Measurements from ENCODE around the gene COG2.

COG2 gene

DNA sequence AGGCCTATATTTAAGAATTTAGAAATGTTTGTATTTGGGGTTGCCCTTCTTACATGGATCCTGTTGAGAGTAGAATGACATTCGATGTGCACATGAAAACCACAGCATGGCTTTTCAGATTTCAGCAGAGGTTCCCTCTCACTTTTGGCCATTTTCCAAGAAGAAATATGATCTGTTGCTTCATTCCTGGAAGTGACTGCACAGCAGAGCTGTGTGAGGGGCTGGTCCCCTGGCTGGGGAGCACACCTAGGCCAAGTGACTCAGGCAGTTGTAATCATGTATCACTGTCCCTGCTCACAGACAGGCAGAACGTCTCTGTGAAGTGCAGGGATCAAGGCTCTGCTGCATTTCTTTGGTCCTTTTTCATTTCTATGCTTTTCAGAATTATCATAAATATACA is 39.3 kb downstream of the COG2 start:
- TF ChIP-seq, protein P1, sequence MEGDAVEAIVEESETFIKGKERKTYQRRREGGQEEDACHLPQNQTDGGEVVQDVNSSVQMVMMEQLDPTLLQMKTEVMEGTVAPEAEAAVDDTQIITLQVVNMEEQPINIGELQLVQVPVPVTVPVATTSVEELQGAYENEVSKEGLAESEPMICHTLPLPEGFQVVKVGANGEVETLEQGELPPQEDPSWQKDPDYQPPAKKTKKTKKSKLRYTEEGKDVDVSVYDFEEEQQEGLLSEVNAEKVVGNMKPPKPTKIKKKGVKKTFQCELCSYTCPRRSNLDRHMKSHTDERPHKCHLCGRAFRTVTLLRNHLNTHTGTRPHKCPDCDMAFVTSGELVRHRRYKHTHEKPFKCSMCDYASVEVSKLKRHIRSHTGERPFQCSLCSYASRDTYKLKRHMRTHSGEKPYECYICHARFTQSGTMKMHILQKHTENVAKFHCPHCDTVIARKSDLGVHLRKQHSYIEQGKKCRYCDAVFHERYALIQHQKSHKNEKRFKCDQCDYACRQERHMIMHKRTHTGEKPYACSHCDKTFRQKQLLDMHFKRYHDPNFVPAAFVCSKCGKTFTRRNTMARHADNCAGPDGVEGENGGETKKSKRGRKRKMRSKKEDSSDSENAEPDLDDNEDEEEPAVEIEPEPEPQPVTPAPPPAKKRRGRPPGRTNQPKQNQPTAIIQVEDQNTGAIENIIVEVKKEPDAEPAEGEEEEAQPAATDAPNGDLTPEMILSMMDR (IDR thresholded peaks at IDR 0.05; ENCODE audit: low read depth, low read length, missing control alignments) = no peak
- H3K4me3 ChIP-seq (replicated peaks; ENCODE audit: low read depth, low read length) = no peak overlapping the region
- peak; percentile 61 for DNase-seq (ENCODE audit: extremely low read depth, low read depth)

DNA sequence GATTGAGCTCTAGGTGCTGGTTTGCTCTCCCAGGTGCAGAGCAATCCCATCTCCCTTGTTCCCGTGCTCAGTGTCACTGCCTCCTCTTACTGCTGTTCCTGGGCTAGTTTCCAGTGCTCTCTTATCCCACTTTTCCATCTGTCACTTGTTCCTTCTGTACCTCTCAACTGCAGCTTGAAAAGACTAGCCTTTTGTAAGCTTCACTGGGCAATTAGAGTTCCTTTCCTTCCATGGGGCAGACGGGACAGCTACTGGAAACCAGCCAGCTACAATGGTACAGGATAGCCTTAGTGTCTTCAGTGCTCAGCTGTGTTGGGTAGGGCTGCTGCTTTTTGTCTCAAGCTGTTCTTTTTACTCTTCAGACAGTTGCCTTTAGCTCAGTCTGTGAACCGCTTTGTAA is 40.0 kb downstream of the COG2 start:
- H3K4me3 ChIP-seq (replicated peaks; ENCODE audit: low read depth, low read length) = no peak overlapping the region
- TF ChIP-seq, protein P1 (IDR thresholded peaks at IDR 0.05; ENCODE audit: low read depth, low read length, missing control alignments) = no peak
- no peak for DNase-seq (ENCODE audit: extremely low read depth, low read depth)

DNA sequence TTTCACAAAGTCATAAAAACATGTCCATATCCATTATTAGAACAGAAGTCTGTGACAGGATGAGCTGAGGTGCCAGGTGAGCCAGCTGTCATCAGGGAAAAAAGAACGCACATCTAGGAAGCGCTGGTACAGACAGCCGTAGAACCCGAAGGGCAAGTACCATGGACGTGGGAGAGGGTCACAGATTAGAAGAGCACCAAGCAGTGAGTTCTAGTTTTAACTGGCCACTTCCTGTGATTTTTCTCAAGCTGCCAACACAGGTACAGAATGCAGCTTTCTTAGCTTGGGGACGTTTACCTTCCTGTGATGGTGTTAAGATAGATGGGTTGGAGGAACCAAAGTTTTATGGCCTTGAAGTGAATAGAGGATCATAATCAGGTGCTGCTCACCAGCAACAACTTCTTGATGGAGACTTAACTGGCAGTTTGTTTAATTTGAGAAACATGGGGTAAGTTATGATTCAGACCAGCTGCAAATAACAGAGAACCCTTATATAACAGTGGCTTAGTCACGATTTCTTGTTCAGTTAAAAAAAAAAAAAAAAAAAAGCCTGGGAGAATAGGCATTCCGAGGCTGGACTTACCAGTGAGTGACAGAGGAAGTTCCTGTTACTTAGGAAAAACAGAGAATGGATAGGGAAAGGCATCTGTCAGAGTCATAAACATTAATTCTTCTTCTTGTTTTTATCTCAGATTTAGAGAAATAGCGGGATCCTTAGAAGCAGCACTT is 40.8 kb downstream of the COG2 start:
- peak; percentile 38 for DNase-seq (ENCODE audit: extremely low read depth, low read depth)

DNA sequence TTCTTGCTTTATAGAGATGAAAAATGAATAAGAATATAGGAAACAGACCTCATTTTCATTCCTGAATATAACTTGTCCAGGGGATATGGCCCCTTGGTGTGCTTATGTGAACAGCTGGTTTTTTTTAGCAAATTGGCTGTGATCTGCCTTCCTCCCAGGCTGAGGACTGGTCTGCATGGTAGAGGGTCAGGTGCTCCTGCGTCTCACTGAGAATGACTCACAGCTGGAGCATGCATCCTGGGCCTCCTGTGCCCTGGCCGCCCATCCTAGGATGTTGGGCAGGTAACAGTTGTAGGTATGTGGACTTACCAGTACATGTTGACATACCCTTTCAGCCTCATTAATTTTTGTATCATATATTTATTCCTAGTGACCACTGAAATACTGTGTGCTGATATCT is 41.9 kb downstream of the COG2 start:
- no peak overlapping the region for H3K4me3 ChIP-seq (replicated peaks; ENCODE audit: low read depth, low read length)
- TF ChIP-seq, protein P1 (IDR thresholded peaks at IDR 0.05; ENCODE audit: low read depth, low read length, missing control alignments) = no peak
- no peak for DNase-seq (ENCODE audit: extremely low read depth, low read depth)

More for the DNA sequence above, 40.8 kb downstream of the COG2 start:
- H3K4me3 ChIP-seq (replicated peaks; ENCODE audit: low read depth, low read length) = no peak overlapping the region
- TF ChIP-seq, protein P1 (IDR thresholded peaks at IDR 0.05; ENCODE audit: low read depth, low read length, missing control alignments) = no peak

DNA sequence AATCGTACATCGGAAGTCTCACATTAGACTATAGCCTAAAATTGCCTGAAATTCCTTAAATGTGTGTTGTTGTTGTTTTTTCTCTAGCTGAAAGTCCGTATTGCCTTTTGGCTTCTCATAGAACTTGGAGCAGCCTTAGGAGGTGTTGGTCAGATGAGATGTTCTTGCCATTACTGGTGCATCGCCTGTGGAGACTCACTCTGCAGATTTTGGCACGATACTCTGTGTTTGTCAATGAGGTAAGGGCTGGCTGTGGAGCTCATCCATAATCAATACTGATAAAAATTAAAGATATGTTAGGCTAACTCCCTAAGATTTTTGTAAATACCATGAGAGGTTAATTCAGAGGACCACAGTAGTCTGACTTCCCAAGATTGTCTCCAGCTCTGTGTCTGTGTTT is 42.7 kb downstream of the COG2 start:
- no peak overlapping the region for H3K4me3 ChIP-seq (replicated peaks; ENCODE audit: low read depth, low read length)
- TF ChIP-seq, protein P1 (IDR thresholded peaks at IDR 0.05; ENCODE audit: low read depth, low read length, missing control alignments) = no peak
- no peak for DNase-seq (ENCODE audit: extremely low read depth, low read depth)

DNA sequence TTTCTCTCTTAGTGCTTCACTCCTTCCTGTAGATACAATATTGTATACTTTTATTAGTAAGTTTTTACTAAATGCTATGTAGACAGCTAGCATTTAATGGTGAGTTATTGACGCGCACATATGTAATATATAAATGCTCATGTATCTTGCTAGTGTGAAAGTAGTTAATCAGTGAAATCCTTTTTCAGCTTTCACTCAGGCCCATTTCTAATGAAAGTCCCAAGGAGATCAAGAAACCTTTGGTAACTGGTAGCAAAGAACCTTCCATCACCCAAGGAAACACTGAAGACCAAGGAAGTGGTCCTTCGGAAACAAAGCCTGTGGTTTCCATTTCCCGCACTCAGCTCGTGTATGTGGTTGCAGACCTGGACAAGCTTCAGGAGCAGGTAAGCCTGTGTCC is 44.5 kb downstream of the COG2 start:
- DNase-seq (ENCODE audit: extremely low read depth, low read depth) = no peak
- TF ChIP-seq, protein P1 (IDR thresholded peaks at IDR 0.05; ENCODE audit: low read depth, low read length, missing control alignments) = no peak
- H3K4me3 ChIP-seq (replicated peaks; ENCODE audit: low read depth, low read length) = no peak overlapping the region

DNA sequence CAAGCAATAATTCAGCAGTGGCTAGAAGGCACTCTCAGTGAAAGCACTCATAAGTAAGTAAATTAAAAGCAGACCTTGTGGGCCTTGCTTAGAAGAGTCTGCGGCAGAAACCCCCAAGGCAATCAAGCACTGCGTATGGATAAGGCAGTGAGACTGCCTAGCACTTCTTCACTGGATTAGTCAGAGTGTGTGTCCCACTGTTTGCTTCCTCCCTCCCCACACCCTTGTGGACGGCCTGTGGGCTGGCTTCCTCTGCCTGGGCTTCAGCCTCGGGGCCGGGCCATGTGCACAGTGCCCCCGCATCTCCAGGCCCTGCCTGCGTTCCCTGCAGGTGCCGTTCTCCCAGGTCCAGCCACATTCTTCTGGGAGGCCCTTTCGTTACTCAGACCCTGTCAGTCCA is 47.8 kb downstream of the COG2 start:
- TF ChIP-seq, protein P1 (IDR thresholded peaks at IDR 0.05; ENCODE audit: low read depth, low read length, missing control alignments) = no peak
- no peak overlapping the region for H3K4me3 ChIP-seq (replicated peaks; ENCODE audit: low read depth, low read length)
- DNase-seq (ENCODE audit: extremely low read depth, low read depth) = no peak
